GM19238 (cell line): Measurements from ENCODE around the gene SASH1.

Experiments
- DNase-seq: peaks from one replicate; pipeline ENCODE4 v3.0.0; 2011; ENCODE audit warnings: low spot score; ENCODE audit not compliant: insufficient read length

SASH1 gene

GRCh38 chr6:148431840-148432239 lies 89.2 kb downstream of the SASH1 start:
- DNase-seq, result no peak

- no peak for DNase-seq
Observed at GRCh38 chr6:148432462-148433195, 90.0 kb downstream of the SASH1 start.

GRCh38 chr6:148435386-148435785 lies 92.7 kb downstream of the SASH1 start:
- no peak for DNase-seq

GRCh38 chr6:148436466-148436865 lies 93.8 kb downstream of the SASH1 start:
- DNase-seq, result no peak

GRCh38 chr6:148438632-148439031 lies 96.0 kb downstream of the SASH1 start:
- DNase-seq, result no peak

GRCh38 chr6:148440016-148440415 lies 97.4 kb downstream of the SASH1 start:
- no peak for DNase-seq

- DNase-seq, result no peak
Observed at GRCh38 chr6:148440877-148441453, 98.3 kb downstream of the SASH1 start.

- no peak for DNase-seq
Observed at GRCh38 chr6:148441454-148441911, 98.8 kb downstream of the SASH1 start.

GRCh38 chr6:148443798-148444560 lies 101.3 kb downstream of the SASH1 start:
- no peak for DNase-seq

- no peak for DNase-seq
Observed at GRCh38 chr6:148445116-148445515, 102.5 kb downstream of the SASH1 start.

- DNase-seq, result no peak
Observed at GRCh38 chr6:148445620-148446019, 103.0 kb downstream of the SASH1 start.

GRCh38 chr6:148446681-148447080 lies 104.0 kb downstream of the SASH1 start:
- no peak for DNase-seq

GRCh38 chr6:148447521-148448230 lies 105.0 kb downstream of the SASH1 start:
- no peak for DNase-seq

GRCh38 chr6:148448369-148449012 lies 105.9 kb downstream of the SASH1 start:
- DNase-seq, result no peak

GRCh38 chr6:148450866-148451265 lies 108.2 kb downstream of the SASH1 start:
- DNase-seq, result no peak

GRCh38 chr6:148451690-148452089 lies 109.1 kb downstream of the SASH1 start:
- DNase-seq, result no peak

- no peak for DNase-seq
Observed at GRCh38 chr6:148452876-148453275, 110.2 kb downstream of the SASH1 start.

GRCh38 chr6:148453906-148454305 lies 111.3 kb downstream of the SASH1 start:
- DNase-seq, result no peak

GRCh38 chr6:148455225-148455624 lies 112.6 kb downstream of the SASH1 start:
- no peak for DNase-seq

GRCh38 chr6:148455674-148456558 lies 113.3 kb downstream of the SASH1 start:
- no peak for DNase-seq
